GM12864 (cell line): ENCODE measurements around the gene SATB2.

Source experiments
- DNase-seq: peaks from one replicate; pipeline ENCODE4 v3.0.0-alpha.2; 2011; ENCODE audit warnings: low read depth
- H3K4me3 ChIP-seq: 2 replicates; pipeline ENCODE4 v1.5.1; 2011; ENCODE audit warnings: mild to moderate bottlenecking, low read depth, low read length, control low read depth
- CTCF ChIP-seq: IDR thresholded peaks from 2 replicates; pipeline ENCODE4 v1.5.1; 2011; ENCODE audit warnings: low read depth, mild to moderate bottlenecking, moderate library complexity, low read length, control low read depth, inconsistent platforms; ENCODE audit errors: missing control alignments

SATB2 gene

GRCh38 chr2:199449956-199450355 is 7.8 kb downstream of the SATB2 start:
- TF ChIP-seq CTCF, result no peak
- DNase-seq, result no peak
- no peak overlapping the region for H3K4me3 ChIP-seq

DNA sequence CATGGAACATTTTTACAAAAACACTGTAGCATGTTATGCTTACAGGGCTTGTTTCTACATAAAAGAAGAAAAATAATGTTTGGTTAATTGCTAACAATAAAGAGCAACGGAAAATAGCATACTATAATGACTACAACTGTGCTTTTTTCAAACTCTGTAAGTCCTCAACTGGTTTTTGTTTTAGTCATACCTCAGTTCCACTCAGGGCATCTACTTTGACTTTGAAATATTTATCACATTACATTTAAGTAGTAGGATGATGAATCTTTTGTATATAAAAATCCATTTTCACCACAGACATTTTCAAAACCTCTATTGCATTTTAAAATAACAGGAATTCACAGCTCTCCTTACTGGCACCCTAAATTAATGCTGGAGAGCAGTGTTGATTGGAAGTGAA is 8.3 kb downstream of the SATB2 start:
- no peak for TF ChIP-seq CTCF
- H3K4me3 ChIP-seq, result no peak overlapping the region
- DNase-seq, result no peak

DNA sequence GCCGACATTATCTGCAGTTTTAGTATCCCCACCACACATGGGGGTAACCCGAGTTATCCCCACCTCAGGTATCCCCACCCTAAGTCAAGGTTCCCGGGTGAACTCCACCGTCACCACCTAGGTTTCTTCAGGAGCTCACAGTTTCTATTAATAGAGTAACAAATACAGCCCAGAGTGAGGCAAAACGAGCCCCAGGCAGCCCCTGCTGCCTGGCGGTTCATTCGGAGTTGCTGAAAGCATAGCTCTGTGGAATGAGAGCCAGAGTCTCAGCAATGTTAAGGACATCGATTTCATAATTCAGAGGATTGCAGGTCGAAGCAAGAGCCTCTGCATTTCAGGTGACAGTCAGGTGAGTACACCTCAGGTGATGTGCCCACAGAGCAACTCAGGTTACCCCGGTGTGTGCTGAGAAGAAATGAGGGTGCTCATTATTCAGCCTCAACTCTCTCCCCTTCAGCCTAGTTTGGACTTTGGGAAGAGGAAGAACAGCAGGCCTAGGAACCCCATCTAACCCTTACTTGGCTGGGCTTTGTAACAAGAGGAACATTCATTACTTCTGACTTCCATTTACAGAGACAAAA is 10.7 kb downstream of the SATB2 start:
- DNase-seq, result no peak
- TF ChIP-seq CTCF, result no peak
- H3K4me3 ChIP-seq, result no peak overlapping the region

GRCh38 chr2:199444749-199445148 is 13.0 kb downstream of the SATB2 start:
- no peak for DNase-seq
- no peak overlapping the region for H3K4me3 ChIP-seq
- TF ChIP-seq CTCF, result no peak

- H3K4me3 ChIP-seq, result no peak overlapping the region
- no peak for TF ChIP-seq CTCF
- DNase-seq, result no peak
Measured at GRCh38 chr2:199443589-199444130, 14.1 kb downstream of the SATB2 start.

- no peak for TF ChIP-seq CTCF
- no peak overlapping the region for H3K4me3 ChIP-seq
- no peak for DNase-seq
Measured at GRCh38 chr2:199442173-199442572, 15.6 kb downstream of the SATB2 start.

- H3K4me3 ChIP-seq, result no peak overlapping the region
- no peak for TF ChIP-seq CTCF
Measured at GRCh38 chr2:199441759-199442158, 16.0 kb downstream of the SATB2 start.

More at GRCh38 chr2:199441759-199442158, 16.0 kb downstream of the SATB2 start:
- DNase-seq, result no peak
